Aorta (tissue), 5 donors: ENCODE measurements around the gene FTH1. TPM values are rescaled to one million over a fixed set of nuclear protein-coding genes. Genes with fewer than 3 reads are reported as not detected.
A peak's percentile ranks its signal among the peaks of the same experiment; 100 is the strongest.

ENCODE experiments used
- ATAC-seq: fragments of 200-7000 bp; cut with Tn5 transposase; one replicate; pipeline ENCODE4 v1.9.1; 2022; ENCODE audit warnings: moderate library complexity; ENCODE audit not compliant: low FRiP score
- DNase-seq, 2 donors: peaks; one replicate each; pipeline ENCODE4 v3.0.0-alpha.2; 2020
- H3K27ac ChIP-seq, 2 donors: one replicate each; pipeline ENCODE4 v1.5.1; 2013; ENCODE audit warnings: low read length in 2 of 2, mild to moderate bottlenecking in 2 of 2, moderate library complexity in 2 of 2, control low read depth in 1 of 2, inconsistent platforms in 1 of 2, low read depth in 1 of 2
- H3K27me3 ChIP-seq, 2 donors: one replicate each; pipeline ENCODE4 v1.6.1; 2013; ENCODE audit warnings: control low read depth in 1 of 2, low read length in 1 of 2, mild to moderate bottlenecking in 1 of 2, moderate library complexity in 1 of 2; ENCODE audit not compliant: insufficient read depth in 2 of 2, control insufficient read depth in 1 of 2
- H3K36me3 ChIP-seq, 2 donors: one replicate each; pipeline ENCODE4 v1.6.1; 2013; ENCODE audit warnings: control low read depth in 1 of 2, low read length in 1 of 2, mild to moderate bottlenecking in 1 of 2; ENCODE audit not compliant: insufficient read depth in 2 of 2, control insufficient read depth in 1 of 2
- H3K4me1 ChIP-seq, 2 donors: one replicate each; pipeline ENCODE4 v1.6.1; 2013; ENCODE audit warnings: low read length in 2 of 2, control low read depth in 1 of 2, mild to moderate bottlenecking in 1 of 2, moderate library complexity in 1 of 2; ENCODE audit not compliant: insufficient read depth in 2 of 2, control insufficient read depth in 1 of 2
- H3K4me3 ChIP-seq, 2 donors: one replicate each; pipeline ENCODE4 v1.5.1; 2013; ENCODE audit warnings: low read length in 2 of 2, control low read depth in 1 of 2, mild to moderate bottlenecking in 1 of 2
- H3K9me3 ChIP-seq: one replicate; pipeline ENCODE4 v1.6.1; 2013; ENCODE audit warnings: mild to moderate bottlenecking, low read length; ENCODE audit not compliant: control insufficient read depth
- WGBS, 2 donors: extraction: QIAGEN DNeasy Blood & Tissue Kit; methylation state at CpG; one replicate each; pipeline ENCODE4 v1.1.7; 2013; 5-methylcytosine and 5-hydroxymethylcytosine counted together
- intact Hi-C, 2 donors: fragments of 100-400 bp; cut with DNase I; formaldehyde crosslinking; loops; one replicate each; pipeline versions ENCODE4 v1.14.2 to v1.15.0; 2022
- polyA plus RNA-seq, 2 donors: library from polyadenylated mRNA; stranded (reverse); fragments of 200-250 nt; gene quantifications; one replicate each; pipeline ENCODE4 v1.2.3, GENCODE V29; 2013
- total RNA-seq, 2 donors: library from RNA; stranded (reverse); fragmentation: NEBNext Ultra II Directional; extraction: Animal tissue kit (Norgen Biotek cat#: 25700); gene quantifications; one replicate each; pipeline ENCODE4 v1.2.1, GENCODE V29; 2021
- donor health status: healthy with polysubstance abuse.
- donor health status: Bipolar disorder and iron deficiency.
- donor health status: DM: no; HTN: no; CAD: no.
- donor health status: DM: no; HTN: no; CAD: no.
- donor health status: DM: yes; HTN: yes; CAD: no.

Gene FTH1
- total and polyA plus RNA-seq, 4 donors, result 2,602 to 9,506 (median 3,930) TPM

GRCh38 chr11:61926235-61926634 is 41.2 kb downstream of the FTH1 start:
- 83 to 93% methylated on average over 3 of the region's 3 CpGs for WGBS, 2 donors
- DNase-seq, result no peak
- no peak for ATAC-seq
- no peaks in the 10 kb centered on the region for H3K9me3 ChIP-seq
- no peaks in the 10 kb centered on the region for H3K36me3 ChIP-seq
- H3K27ac ChIP-seq, result no peak overlapping the region
- H3K27me3 ChIP-seq, result no peaks in the 10 kb centered on the region
- intact Hi-C loops, result no loop called here
- no peaks in the 10 kb centered on the region for H3K4me1 ChIP-seq
- no peak overlapping the region for H3K4me3 ChIP-seq

- Histone ChIP-seq H3K9me3 (no peaks in the 10 kb centered on the region), H3K4me1 (no peaks in the 10 kb centered on the region), H3K27me3 (no peaks in the 10 kb centered on the region), H3K4me3 (no peak overlapping the region), H3K36me3 (no peaks in the 10 kb centered on the region), H3K27ac (no peak overlapping the region)
- DNase-seq (no peak), ATAC-seq (no peak)
- WGBS, 2 donors, result 85 to 87% methylated on average over 2 of the region's 2 CpGs
- intact Hi-C loops, result no loop called here
Measured at GRCh38 chr11:61925736-61926135, 41.7 kb downstream of the FTH1 start.

GRCh38 chr11:61924064-61924455 is 43.4 kb downstream of the FTH1 start:
- no peak for DNase-seq
- intact Hi-C loops, result no loop called here

GRCh38 chr11:61923166-61924063 is 44.0 kb downstream of the FTH1 start:
- Histone ChIP-seq H3K27me3 (no peaks in the 10 kb centered on the region), H3K36me3 (no peaks in the 10 kb centered on the region), H3K9me3 (no peaks in the 10 kb centered on the region), H3K4me1 (no peaks in the 10 kb centered on the region), H3K27ac (no peak overlapping the region), H3K4me3 (no peak overlapping the region)
- DNase-seq (peak; percentile 80 to 87), ATAC-seq (peak; percentile 85)
- 66 to 76% methylated on average over 18 of the region's 18 CpGs for WGBS, 2 donors
- intact Hi-C loops, result no loop called here

More at GRCh38 chr11:61924064-61924455, 43.4 kb downstream of the FTH1 start:
- ATAC-seq, result peak; percentile 17
- H3K27me3 ChIP-seq, result no peaks in the 10 kb centered on the region
- no peaks in the 10 kb centered on the region for H3K4me1 ChIP-seq
- WGBS, 2 donors, result 73 to 79% methylated on average over 6 of the region's 6 CpGs
- H3K4me3 ChIP-seq, result no peak overlapping the region
- H3K9me3 ChIP-seq, result no peaks in the 10 kb centered on the region
- H3K36me3 ChIP-seq, result no peaks in the 10 kb centered on the region
- no peak overlapping the region for H3K27ac ChIP-seq

GRCh38 chr11:61922539-61922938 is 44.9 kb downstream of the FTH1 start:
- 50 to 53% methylated on average over 6 of the region's 6 CpGs for WGBS, 2 donors
- no peak overlapping the region for H3K4me3 ChIP-seq

GRCh38 chr11:61921446-61921845 is 46.0 kb downstream of the FTH1 start:
- no peaks in the 10 kb centered on the region for H3K27me3 ChIP-seq
- intact Hi-C loops, result no loop called here

More at GRCh38 chr11:61922539-61922938, 44.9 kb downstream of the FTH1 start:
- ATAC-seq, result peak; percentile 74
- Histone ChIP-seq H3K36me3 (no peaks in the 10 kb centered on the region), H3K27me3 (no peaks in the 10 kb centered on the region), H3K9me3 (no peaks in the 10 kb centered on the region), H3K27ac (no peak overlapping the region), H3K4me1 (no peaks in the 10 kb centered on the region)
- intact Hi-C loops, result no loop called here
- peak; percentile 87 to 90 for DNase-seq

GRCh38 chr11:61919705-61920631 is 47.5 kb downstream of the FTH1 start:
- intact Hi-C loops, result no loop called here
- Histone ChIP-seq H3K27ac (no peak overlapping the region), H3K9me3 (no peaks in the 10 kb centered on the region), H3K27me3 (no peaks in the 10 kb centered on the region), H3K4me1 (no peaks in the 10 kb centered on the region), H3K4me3 (no peak overlapping the region), H3K36me3 (no peaks in the 10 kb centered on the region)
- 84 to 92% methylated on average over 13 of the region's 13 CpGs for WGBS, 2 donors
- peak in 1 of 2 donors; percentile 73 for DNase-seq
- ATAC-seq, result no peak

More at GRCh38 chr11:61921446-61921845, 46.0 kb downstream of the FTH1 start:
- Histone ChIP-seq H3K9me3 (no peaks in the 10 kb centered on the region), H3K4me3 (no peak overlapping the region), H3K27ac (no peak overlapping the region), H3K4me1 (no peaks in the 10 kb centered on the region), H3K36me3 (no peaks in the 10 kb centered on the region)
- peak in 1 of 2 donors; percentile 37 for DNase-seq
- no peak for ATAC-seq
- 79 to 87% methylated on average over 3 of the region's 3 CpGs for whole genome bisulfite sequencing, 2 donors

GRCh38 chr11:61918938-61919704 is 48.3 kb downstream of the FTH1 start:
- no peak for ATAC-seq
- H3K4me3 ChIP-seq, result no peak overlapping the region
- H3K9me3 ChIP-seq, result no peaks in the 10 kb centered on the region
- no peak overlapping the region for H3K27ac ChIP-seq
- no peaks in the 10 kb centered on the region for H3K27me3 ChIP-seq
- H3K4me1 ChIP-seq, result no peaks in the 10 kb centered on the region
- 83 to 87% methylated on average over 6 of the region's 6 CpGs for WGBS, 2 donors
- peak in 1 of 2 donors; percentile 69 for DNase-seq
- no peaks in the 10 kb centered on the region for H3K36me3 ChIP-seq
- intact Hi-C loops, result no loop called here
